ENCODE measurements around the gene ELP6.
A peak's percentile ranks its signal among the peaks of the same experiment; 100 is the strongest.
"Not testable (repeated sequence)": the region's sequence is repeated elsewhere in the genome, so short reads cannot be mapped to it uniquely, and the experiment has no call there.

Gene ELP6

GRCh38 chr3:47512416-47513124 is 942 bp downstream of the ELP6 start:
- DNase-seq (ENCODE audit: low read depth), result peak; percentile 9

- DNase-seq (ENCODE audit: low read depth), result not testable (repeated sequence)
Measured at GRCh38 chr3:47505267-47505666, 8.2 kb downstream of the ELP6 start.

GRCh38 chr3:47504113-47504512 is 9.4 kb downstream of the ELP6 start:
- no peak for DNase-seq (ENCODE audit: low read depth)

- no peak for DNase-seq (ENCODE audit: low read depth)
Measured at GRCh38 chr3:47503033-47503432, 10.5 kb downstream of the ELP6 start.

- DNase-seq (ENCODE audit: low read depth), result no peak
Measured at GRCh38 chr3:47496892-47497291, 16.6 kb downstream of the ELP6 start.

- no peak for DNase-seq (ENCODE audit: low read depth)
Measured at GRCh38 chr3:47495886-47496285, 17.6 kb downstream of the ELP6 start.

- DNase-seq (ENCODE audit: low read depth), result no peak
Measured at GRCh38 chr3:47495111-47495510, 18.4 kb downstream of the ELP6 start.

- no peak for DNase-seq (ENCODE audit: low read depth)
Measured at GRCh38 chr3:47491777-47492176, 21.7 kb downstream of the ELP6 start.

GRCh38 chr3:47491186-47491585 is 22.3 kb downstream of the ELP6 start:
- no peak for DNase-seq (ENCODE audit: low read depth)

GRCh38 chr3:47487265-47487664 is 26.2 kb downstream of the ELP6 start:
- no peak for DNase-seq (ENCODE audit: low read depth)

GRCh38 chr3:47485812-47486211 is 27.7 kb downstream of the ELP6 start:
- DNase-seq (ENCODE audit: low read depth), result no peak

- no peak for DNase-seq (ENCODE audit: low read depth)
Measured at GRCh38 chr3:47482366-47482765, 31.1 kb downstream of the ELP6 start.

- not testable (repeated sequence) for DNase-seq (ENCODE audit: low read depth)
Measured at GRCh38 chr3:47481763-47482162, 31.7 kb downstream of the ELP6 start.

- DNase-seq (ENCODE audit: low read depth), result not testable (repeated sequence)
Measured at GRCh38 chr3:47480267-47480666, 33.2 kb downstream of the ELP6 start.

- DNase-seq (ENCODE audit: low read depth), result no peak
Measured at GRCh38 chr3:47479826-47480160, 33.7 kb downstream of the ELP6 start.

GRCh38 chr3:47478022-47478421 is 35.5 kb downstream of the ELP6 start:
- no peak for DNase-seq (ENCODE audit: low read depth)

- no peak for DNase-seq (ENCODE audit: low read depth)
Measured at GRCh38 chr3:47476644-47477199, 36.8 kb downstream of the ELP6 start.

GRCh38 chr3:47476330-47476626 is 37.2 kb downstream of the ELP6 start:
- DNase-seq (ENCODE audit: low read depth), result no peak

GRCh38 chr3:47475570-47476329 is 37.8 kb downstream of the ELP6 start, which contains the start of gene SCAP:
Gene SCAP, minus strand, starts transcription at chr3:47475941. Its CDS starts 32,948 bp downstream, at chr3:47442993.
- peak; percentile 92 for DNase-seq (ENCODE audit: low read depth)

- DNase-seq (ENCODE audit: low read depth), result no peak
Measured at GRCh38 chr3:47475029-47475569, 38.4 kb downstream of the ELP6 start.

- DNase-seq (ENCODE audit: low read depth), result no peak
Measured at GRCh38 chr3:47473391-47473790, 40.1 kb downstream of the ELP6 start.

GRCh38 chr3:47469616-47470015 is 43.9 kb downstream of the ELP6 start:
- no peak for DNase-seq (ENCODE audit: low read depth)

GRCh38 chr3:47468315-47468714 is 45.2 kb downstream of the ELP6 start:
- not testable (repeated sequence) for DNase-seq (ENCODE audit: low read depth)
